ENCODE measurements around the gene BAD. TPM values are rescaled to one million over a fixed set of nuclear protein-coding genes. Genes with fewer than 3 reads are reported as not detected.

BAD gene
- total and polyA plus RNA-seq, 11 donors = 41.5 to 123 (median 58.5) TPM

- Histone ChIP-seq H3K4me3 (peak within 1 kb of the TSS; percentile 71 to 93 (median 81)), H3K9me3 (no peaks in the 10 kb centered on the region), H3K36me3 (peaks cover 0 to 23% (median 17%) of the 10 kb centered on the region in 9 donors), H3K27ac (peak within 1 kb of the TSS; percentile 57 to 96 (median 92)), H3K27me3 (no peaks in the 10 kb centered on the region), H3K4me1 (peaks cover 3 to 68% (median 35%) of the 10 kb centered on the region in 12 donors)
- DNase-seq = peak; percentile 85 to 90 (median 85)
- peak in 1 of 2 donors; percentile 51 for TF ChIP-seq POLR2A (IDR thresholded peaks at IDR 0.05)
- peak in 1 of 12 donors; percentile 5 for TF ChIP-seq CTCF (IDR thresholded peaks at IDR 0.05)
- intact Hi-C loops (cut with DNase I) = no loop called here
- WGBS, 4 donors = 1 to 6% (median 3%) methylated on average over 10 to 61 of the region's 62 CpGs
- ATAC-seq = peak; percentile 34 to 66 (median 58)
Measured at GRCh38 chr11:64233913-64234586, 50.4 kb downstream of the BAD start, which contains the start of gene VEGFB. VEGFB (plus strand) TSS chr11:64234584; CDS start chr11:64234834, 250 bp downstream.

- H3K4me3 ChIP-seq = peak overlapping the region in 1 of 12 donors; percentile 75
- H3K9me3 ChIP-seq = no peaks in the 10 kb centered on the region
- DNase-seq = no peak
- ATAC-seq = no peak
- no peak for TF ChIP-seq CTCF (IDR thresholded peaks at IDR 0.05)
- 80 to 93% (median 89%) methylated on average over 8 of the region's 8 CpGs for whole genome bisulfite sequencing, 4 donors
- H3K27ac ChIP-seq = peak overlapping the region in 1 of 12 donors; percentile 91
- H3K4me1 ChIP-seq = peaks cover 3 to 65% (median 41%) of the 10 kb centered on the region in 12 donors
- intact Hi-C loops (cut with DNase I) = no loop called here
- peaks cover 0 to 12% (median 6%) of the 10 kb centered on the region in 9 donors for H3K36me3 ChIP-seq
- no peaks in the 10 kb centered on the region for H3K27me3 ChIP-seq
Measured at GRCh38 chr11:64232967-64233315, 51.5 kb downstream of the BAD start.

GRCh38 chr11:64232182-64232966 is 52.1 kb downstream of the BAD start:
- peak in 1 of 5 donors; percentile 10 for DNase-seq
- Histone ChIP-seq H3K27me3 (no peaks in the 10 kb centered on the region), H3K4me3 (no peak overlapping the region), H3K9me3 (no peaks in the 10 kb centered on the region), H3K36me3 (peaks cover 0 to 7% (median under 1%) of the 10 kb centered on the region in 9 donors), H3K27ac (peak overlapping the region in 1 of 12 donors; percentile 43), H3K4me1 (peaks cover 3 to 67% (median 46%) of the 10 kb centered on the region in 12 donors)
- intact Hi-C loops (cut with DNase I) = no loop called here
- TF ChIP-seq CTCF (IDR thresholded peaks at IDR 0.05) (no peak), POLR2A (IDR thresholded peaks at IDR 0.05) (no peak)
- WGBS, 4 donors = 84 to 87% (median 86%) methylated on average over 14 to 15 of the region's 15 CpGs
- ATAC-seq = no peak

GRCh38 chr11:64231546-64231945 is 52.9 kb downstream of the BAD start:
- peak overlapping the region in 5 of 12 donors; percentile 68 to 86 (median 76) for H3K4me3 ChIP-seq
- H3K9me3 ChIP-seq = no peaks in the 10 kb centered on the region
- peaks cover 3 to 75% (median 55%) of the 10 kb centered on the region in 12 donors for H3K4me1 ChIP-seq
- DNase-seq = peak in 1 of 5 donors; percentile 26
- no peak for TF ChIP-seq CTCF (IDR thresholded peaks at IDR 0.05)
- TF ChIP-seq POLR2A (IDR thresholded peaks at IDR 0.05) = no peak
- H3K27ac ChIP-seq = peak overlapping the region in 6 of 12 donors; percentile 39 to 98 (median 96)
- H3K27me3 ChIP-seq = no peaks in the 10 kb centered on the region
- 87 to 94% (median 91%) methylated on average over 7 of the region's 7 CpGs for WGBS, 4 donors
- H3K36me3 ChIP-seq = peaks cover 0 to 4% (median 0%) of the 10 kb centered on the region in 9 donors
- intact Hi-C loops (cut with DNase I) = no loop called here
- no peak for ATAC-seq

All from heart left ventricle (tissue), 16 donors.